Measurements from ENCODE around the gene TMEM163.

- TF ChIP-seq CTCF (IDR thresholded peaks at IDR 0.05) (no peak), POLR2A (IDR thresholded peaks at IDR 0.05) (no peak), EP300 (IDR thresholded peaks at IDR 0.05) (no peak)
Observed at GRCh38 chr2:134576478-134576877, 142.3 kb downstream of the TMEM163 start.
